Measurements from ENCODE around the gene PCDHGC3. TPM values are rescaled to one million over a fixed set of nuclear protein-coding genes. Genes with fewer than 3 reads are reported as not detected.

Gene PCDHGC3
- total RNA-seq, 1 experiment from 2014 or later = 7.0 TPM

- DNase-seq (ENCODE audit: extremely low read depth, low read depth) = no peak
These were observed 9.0 kb downstream of the PCDHGC3 start, which contains the start of gene PCDHGC4 for GRCh38 chr5:141484641-141485311. Gene PCDHGC4, plus strand, starts transcription at chr5:141485030. Its CDS starts 144 bp downstream, at chr5:141485174.

GRCh38 chr5:141485321-141486055 lies 9.7 kb downstream of the PCDHGC3 start:
- no peak for DNase-seq (ENCODE audit: extremely low read depth, low read depth)

- no peak for DNase-seq (ENCODE audit: extremely low read depth, low read depth)
These were observed 10.3 kb downstream of the PCDHGC3 start for GRCh38 chr5:141486091-141486490.

GRCh38 chr5:141487131-141487530 lies 11.4 kb downstream of the PCDHGC3 start:
- no peak for DNase-seq (ENCODE audit: extremely low read depth, low read depth)

- DNase-seq (ENCODE audit: extremely low read depth, low read depth) = no peak
These were observed 13.1 kb downstream of the PCDHGC3 start, which contains the start of gene PCDHGC5 for GRCh38 chr5:141488591-141489561. Gene PCDHGC5, plus strand, starts transcription at chr5:141489081. Its CDS starts 160 bp downstream, at chr5:141489241.

- DNase-seq (ENCODE audit: extremely low read depth, low read depth) = no peak
These were observed 14.1 kb downstream of the PCDHGC3 start for GRCh38 chr5:141489841-141490240.

GRCh38 chr5:141490271-141490670 lies 14.5 kb downstream of the PCDHGC3 start:
- DNase-seq (ENCODE audit: extremely low read depth, low read depth) = no peak

- no peak for DNase-seq (ENCODE audit: extremely low read depth, low read depth)
These were observed 15.0 kb downstream of the PCDHGC3 start for GRCh38 chr5:141490771-141491170.

GRCh38 chr5:141491323-141492167 lies 15.8 kb downstream of the PCDHGC3 start:
- no peak for DNase-seq (ENCODE audit: extremely low read depth, low read depth)

GRCh38 chr5:141492168-141492885 lies 16.6 kb downstream of the PCDHGC3 start:
- DNase-seq (ENCODE audit: extremely low read depth, low read depth) = no peak

GRCh38 chr5:141493500-141494422 lies 18.0 kb downstream of the PCDHGC3 start:
- no peak for DNase-seq (ENCODE audit: extremely low read depth, low read depth)

GRCh38 chr5:141494761-141495452 lies 19.1 kb downstream of the PCDHGC3 start:
- no peak for DNase-seq (ENCODE audit: extremely low read depth, low read depth)

GRCh38 chr5:141495453-141495811 lies 19.7 kb downstream of the PCDHGC3 start:
- no peak for DNase-seq (ENCODE audit: extremely low read depth, low read depth)

GRCh38 chr5:141496038-141496437 lies 20.3 kb downstream of the PCDHGC3 start:
- no peak for DNase-seq (ENCODE audit: extremely low read depth, low read depth)

- DNase-seq (ENCODE audit: extremely low read depth, low read depth) = no peak
These were observed 26.0 kb downstream of the PCDHGC3 start for GRCh38 chr5:141501761-141502160.

GRCh38 chr5:141503681-141504080 lies 27.9 kb downstream of the PCDHGC3 start:
- no peak for DNase-seq (ENCODE audit: extremely low read depth, low read depth)

- no peak for DNase-seq (ENCODE audit: extremely low read depth, low read depth)
These were observed 28.4 kb downstream of the PCDHGC3 start for GRCh38 chr5:141504216-141504615.
